Activated B cell treated with CpG ODN at 0.5 μM for 24 hours (primary cell): ENCODE measurements around the gene AKAP9. TPM values are rescaled to one million over a fixed set of nuclear protein-coding genes. Genes with fewer than 3 reads are reported as not detected.

Experiments used
- ATAC-seq: fragments of 200-7000 bp; cut with Tn5 transposase; one replicate; pipeline ENCODE4 v1.10.0; 2021; ENCODE audit warnings: low read depth, mild to moderate bottlenecking, moderate library complexity
- CTCF ChIA-PET: fragments of 350-600 bp; sonication (Branson Sonifier 250); formaldehyde crosslinking; loops from one replicate; lab custom pipeline; 2021; ENCODE audit warnings: antibody characterized with exemption; lab: Charles Lee
- POLR2A ChIA-PET: fragments of 350-600 bp; sonication (Branson Sonifier 250); formaldehyde crosslinking; loops from one replicate; lab custom pipeline; 2021; ENCODE audit warnings: antibody characterized with exemption; lab: Charles Lee
- DNase-seq: peaks from one replicate; pipeline ENCODE4 v3.0.0; 2022
- H3K27ac Mint-ChIP-seq: one replicate; pipeline ENCODE4 v1.8.0; 2020; ENCODE audit warnings: mixed read lengths
- H3K27me3 Mint-ChIP-seq: one replicate; pipeline ENCODE4 v1.8.0; 2021; ENCODE audit warnings: mixed read lengths
- H3K36me3 Mint-ChIP-seq: one replicate; pipeline ENCODE4 v1.8.0; 2021; ENCODE audit warnings: low read depth, mixed read lengths
- H3K4me1 Mint-ChIP-seq: one replicate; pipeline ENCODE4 v1.8.0; 2021; ENCODE audit warnings: mixed read lengths
- H3K4me3 Mint-ChIP-seq: one replicate; pipeline ENCODE4 v1.8.0; 2020; ENCODE audit warnings: mild to moderate bottlenecking, mixed read lengths
- H3K9me3 Mint-ChIP-seq: one replicate; pipeline ENCODE4 v1.8.0; 2020; ENCODE audit warnings: mixed read lengths
- intact Hi-C: fragments of 100-400 bp; cut with micrococcal nuclease; formaldehyde crosslinking; loops from one replicate; pipeline ENCODE4 v1.15.1; 2024
- total RNA-seq: library from RNA; stranded (reverse); gene quantifications from 2 replicates; pipeline ENCODE4 v1.2.3, GENCODE V29; 2022
- TF ChIP-seq, protein P1 (sequence below): fragments of 200-600 bp; IDR thresholded peaks from one replicate; pipeline ENCODE4 v1.8.0; 2022; ENCODE audit warnings: antibody characterized with exemption, mild to moderate bottlenecking

AKAP9 gene
- total RNA-seq, 1 donor from 2014 or later = 58.4 TPM

- Mint-ChIP-seq H3K27ac (no peak overlapping the region), H3K27me3 (no peaks in the 10 kb centered on the region), H3K4me3 (no peak overlapping the region), H3K36me3 (peaks cover 56% of the 10 kb centered on the region), H3K9me3 (no peaks in the 10 kb centered on the region), H3K4me1 (no peaks in the 10 kb centered on the region)
- CTCF ChIA-PET = no interaction called here
- ATAC-seq = no peak
- intact Hi-C loops = no loop called here
- POLR2A ChIA-PET = no interaction called here
- TF ChIP-seq, protein P1, sequence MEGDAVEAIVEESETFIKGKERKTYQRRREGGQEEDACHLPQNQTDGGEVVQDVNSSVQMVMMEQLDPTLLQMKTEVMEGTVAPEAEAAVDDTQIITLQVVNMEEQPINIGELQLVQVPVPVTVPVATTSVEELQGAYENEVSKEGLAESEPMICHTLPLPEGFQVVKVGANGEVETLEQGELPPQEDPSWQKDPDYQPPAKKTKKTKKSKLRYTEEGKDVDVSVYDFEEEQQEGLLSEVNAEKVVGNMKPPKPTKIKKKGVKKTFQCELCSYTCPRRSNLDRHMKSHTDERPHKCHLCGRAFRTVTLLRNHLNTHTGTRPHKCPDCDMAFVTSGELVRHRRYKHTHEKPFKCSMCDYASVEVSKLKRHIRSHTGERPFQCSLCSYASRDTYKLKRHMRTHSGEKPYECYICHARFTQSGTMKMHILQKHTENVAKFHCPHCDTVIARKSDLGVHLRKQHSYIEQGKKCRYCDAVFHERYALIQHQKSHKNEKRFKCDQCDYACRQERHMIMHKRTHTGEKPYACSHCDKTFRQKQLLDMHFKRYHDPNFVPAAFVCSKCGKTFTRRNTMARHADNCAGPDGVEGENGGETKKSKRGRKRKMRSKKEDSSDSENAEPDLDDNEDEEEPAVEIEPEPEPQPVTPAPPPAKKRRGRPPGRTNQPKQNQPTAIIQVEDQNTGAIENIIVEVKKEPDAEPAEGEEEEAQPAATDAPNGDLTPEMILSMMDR = no peak
- DNase-seq = no peak
These were observed 111.0 kb downstream of the AKAP9 start for GRCh38 chr7:92051655-92052054.

- DNase-seq = no peak
- Mint-ChIP-seq H3K4me3 (no peak overlapping the region), H3K27ac (no peak overlapping the region), H3K36me3 (peaks cover 51% of the 10 kb centered on the region), H3K4me1 (no peaks in the 10 kb centered on the region), H3K9me3 (no peaks in the 10 kb centered on the region), H3K27me3 (no peaks in the 10 kb centered on the region)
- ChIA-PET CTCF (no interaction called here), POLR2A (no interaction called here)
- no peak for ATAC-seq
- TF ChIP-seq, protein P1 = no peak
- intact Hi-C loops = no loop called here
These were observed 111.5 kb downstream of the AKAP9 start for GRCh38 chr7:92052159-92052558.

GRCh38 chr7:92052684-92053083 lies 112.0 kb downstream of the AKAP9 start:
- Mint-ChIP-seq H3K4me3 (no peak overlapping the region), H3K36me3 (peaks cover 46% of the 10 kb centered on the region), H3K9me3 (no peaks in the 10 kb centered on the region), H3K27ac (no peak overlapping the region), H3K4me1 (peaks cover 4% of the 10 kb centered on the region), H3K27me3 (no peaks in the 10 kb centered on the region)
- DNase-seq (no peak), ATAC-seq (no peak)
- POLR2A ChIA-PET = no interaction called here
- CTCF ChIA-PET = no interaction called here
- intact Hi-C loops = no loop called here
- TF ChIP-seq, protein P1 = no peak

- intact Hi-C loops = no loop called here
- POLR2A ChIA-PET = no interaction called here
- Mint-ChIP-seq H3K27ac (no peak overlapping the region), H3K9me3 (no peaks in the 10 kb centered on the region), H3K4me1 (peaks cover 10% of the 10 kb centered on the region), H3K4me3 (no peak overlapping the region), H3K36me3 (peaks cover 47% of the 10 kb centered on the region), H3K27me3 (no peaks in the 10 kb centered on the region)
- CTCF ChIA-PET = no interaction called here
- no peak for DNase-seq
- ATAC-seq = no peak
- TF ChIP-seq, protein P1 = no peak
These were observed 112.7 kb downstream of the AKAP9 start for GRCh38 chr7:92053312-92053711.

DNA sequence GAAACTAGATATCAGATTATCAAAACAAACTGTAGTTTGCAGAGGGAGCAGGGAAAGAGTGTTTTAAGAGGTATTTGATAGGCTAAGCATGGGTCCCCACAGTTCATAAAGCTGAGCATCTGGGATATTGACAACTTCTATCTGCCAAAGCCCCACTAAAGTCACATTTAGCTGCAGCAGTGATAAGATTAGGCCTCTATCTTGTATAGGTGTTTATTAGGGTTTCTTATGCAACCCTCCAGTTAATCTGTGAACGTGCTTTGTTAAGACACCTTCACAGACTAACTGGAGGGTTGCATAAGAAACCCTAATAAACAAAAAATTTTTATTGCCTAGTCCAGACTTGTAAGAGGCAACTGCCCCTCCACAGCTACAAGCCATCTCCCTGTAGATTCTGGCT lies 115.6 kb downstream of the AKAP9 start:
- no peak for ATAC-seq
- Mint-ChIP-seq H3K27ac (no peak overlapping the region), H3K4me3 (no peak overlapping the region), H3K9me3 (no peaks in the 10 kb centered on the region), H3K36me3 (peaks cover 28% of the 10 kb centered on the region), H3K27me3 (no peaks in the 10 kb centered on the region), H3K4me1 (peaks cover 10% of the 10 kb centered on the region)
- TF ChIP-seq, protein P1 = no peak
- POLR2A ChIA-PET = no interaction called here
- intact Hi-C loops = no loop called here
- no peak for DNase-seq
- CTCF ChIA-PET = no interaction called here
